SKM-1 (cell line): ENCODE measurements around the gene KCNT1.

ENCODE experiments used
- DNase-seq: peaks from one replicate; lab custom pipeline; 2025; ENCODE audit not compliant: unreplicated experiment; lab: John Stamatoyannopoulos, UW

The KCNT1 gene

GRCh38 chr9:135815830-135816650, 114.1 kb downstream of the KCNT1 start:
- no peak for DNase-seq

DNA sequence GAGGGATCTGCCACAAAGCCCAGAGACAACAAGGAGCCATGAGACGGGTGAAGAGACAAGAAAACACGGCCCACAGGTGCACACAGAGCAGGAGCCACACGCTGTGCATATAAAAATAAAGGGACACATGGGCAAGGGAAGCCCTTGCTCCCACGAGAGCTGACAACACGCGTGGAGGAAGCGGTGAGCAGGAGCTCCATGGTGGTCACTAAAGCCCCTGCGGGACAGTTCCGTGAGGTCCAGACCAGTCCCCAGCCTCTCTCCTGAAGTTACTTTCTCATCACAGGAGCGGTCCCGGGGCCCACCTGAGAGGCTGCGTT, 114.6 kb downstream of the KCNT1 start:
- no peak for DNase-seq

DNA sequence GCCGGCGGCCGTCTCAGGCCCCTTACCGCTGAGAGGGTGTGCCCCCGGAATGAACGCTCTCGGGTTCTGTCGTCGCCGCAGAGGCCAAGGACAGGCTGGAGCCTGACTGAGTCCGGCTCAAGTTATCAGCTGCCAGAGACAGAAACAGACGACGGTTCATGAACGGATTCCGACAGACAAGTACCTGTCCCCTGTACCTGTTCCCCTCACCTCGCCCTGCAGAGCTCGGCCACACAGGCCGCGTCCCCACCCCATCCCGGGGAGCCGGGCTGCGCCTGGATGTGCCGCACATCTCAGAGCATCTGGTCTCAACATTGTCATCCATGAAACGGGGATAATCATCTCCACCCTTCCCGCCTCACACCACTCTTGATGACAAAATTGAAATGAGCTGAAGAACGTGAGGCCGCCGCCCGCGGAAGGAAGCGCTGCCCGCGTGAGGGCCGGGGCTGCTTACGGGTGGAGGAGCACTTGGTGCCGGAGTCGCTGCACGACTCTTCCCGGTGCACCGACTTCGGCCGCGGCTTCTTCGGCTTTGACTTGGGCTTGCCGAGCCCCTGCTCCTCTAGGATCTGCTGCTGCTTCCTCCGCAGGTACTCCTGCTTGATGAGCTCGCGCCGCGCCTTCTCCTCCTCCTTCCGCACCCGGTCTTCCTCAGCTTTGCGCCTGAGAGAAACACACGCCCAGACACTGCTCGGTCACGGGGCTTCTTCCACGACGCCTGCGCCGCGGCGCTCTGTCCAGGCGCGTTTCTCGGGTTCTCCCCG, 116.1 kb downstream of the KCNT1 start:
- no peak for DNase-seq

DNA sequence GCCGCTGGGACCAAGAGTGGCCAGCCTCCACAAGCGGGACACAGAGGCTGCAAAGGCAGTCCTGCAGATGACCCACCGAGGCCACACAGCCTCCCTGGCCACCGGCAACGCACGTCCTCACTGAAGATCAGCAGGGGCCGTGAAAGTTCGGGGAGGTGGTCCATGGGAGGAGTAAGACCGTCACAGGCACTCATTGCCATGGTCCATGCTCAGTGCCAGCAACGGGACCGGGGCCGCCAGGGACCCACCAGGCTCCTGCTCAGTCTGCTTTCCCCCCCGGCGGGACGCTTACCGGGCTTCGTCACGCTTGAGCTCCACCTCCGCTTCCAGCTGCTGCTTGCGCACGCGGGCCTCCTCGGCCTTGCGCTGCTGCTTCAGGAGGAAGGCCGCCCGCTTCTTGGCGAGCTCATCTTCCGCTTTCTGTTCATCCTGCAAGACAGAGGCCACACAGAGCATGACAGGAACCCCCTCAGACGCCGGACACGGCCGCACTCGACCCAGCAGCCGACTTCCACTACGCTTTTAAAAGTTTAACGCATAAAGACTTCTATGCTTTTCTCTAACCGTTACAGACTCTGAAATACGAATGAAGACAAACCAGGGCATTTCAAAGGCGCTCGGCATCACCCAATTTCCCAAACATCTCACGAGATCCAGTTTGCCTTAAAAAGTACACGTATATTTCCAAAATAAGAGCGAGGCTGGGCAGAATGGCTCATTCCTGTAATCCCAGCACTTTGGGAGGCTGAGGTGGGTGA, 116.9 kb downstream of the KCNT1 start:
- DNase-seq: no peak

DNA sequence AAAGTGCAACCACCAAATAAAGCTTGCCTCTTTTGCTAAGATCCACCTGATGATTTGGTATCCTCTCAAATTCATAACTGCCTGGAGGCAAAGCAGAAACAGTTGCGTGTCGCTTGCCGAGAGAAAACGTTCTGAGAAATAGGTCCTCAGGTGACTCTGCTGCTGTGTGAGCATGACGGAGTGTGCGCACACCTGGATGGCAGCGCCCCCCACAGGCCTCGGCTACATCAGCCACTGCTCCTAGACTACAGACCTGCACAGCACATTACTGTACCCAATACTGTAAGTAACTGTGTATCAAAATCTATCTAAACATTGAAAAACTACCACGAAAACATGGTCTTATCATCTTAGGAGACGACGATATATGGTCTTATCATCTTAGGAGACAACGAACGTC, 117.9 kb downstream of the KCNT1 start:
- no peak for DNase-seq

DNA sequence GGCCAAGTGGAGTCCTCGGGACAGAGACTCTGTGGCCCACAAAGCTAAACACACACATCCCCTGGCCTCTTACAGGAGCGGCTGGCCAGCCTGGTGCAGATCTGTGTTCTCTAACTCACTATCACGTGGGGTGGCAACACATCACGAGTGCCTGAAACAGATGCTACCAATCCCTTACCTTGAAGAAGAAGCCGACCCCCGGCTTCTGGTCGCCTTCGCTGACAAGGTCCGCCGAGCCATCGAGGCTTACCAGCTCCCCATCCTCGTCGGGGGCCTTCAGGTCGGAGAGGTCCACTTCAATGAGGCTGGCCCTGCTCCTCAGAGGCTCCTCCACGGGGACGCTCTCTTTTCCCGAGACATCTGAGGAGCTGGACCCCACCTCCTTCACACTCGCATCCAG, 118.7 kb downstream of the KCNT1 start:
- no peak for DNase-seq

DNA sequence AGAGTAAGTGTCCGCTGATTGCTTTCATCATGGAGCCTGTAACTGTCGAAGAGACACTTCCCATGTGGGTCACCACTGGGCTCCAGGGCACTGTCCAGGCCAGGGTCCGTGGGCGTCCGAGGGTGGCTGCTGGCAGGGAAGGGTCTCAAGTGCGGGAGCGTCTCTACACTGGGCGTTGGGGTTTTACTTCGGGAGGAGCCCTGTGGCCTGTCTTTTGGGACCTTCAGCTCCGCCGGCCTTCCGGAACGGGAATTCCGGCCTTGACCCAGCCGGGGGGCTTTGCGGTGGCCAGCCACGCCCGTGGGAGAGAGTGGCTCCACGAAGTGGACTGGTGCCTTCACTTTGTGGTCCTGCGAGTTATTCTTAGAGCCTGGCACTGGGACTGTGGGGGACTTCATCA, 119.1 kb downstream of the KCNT1 start:
- no peak for DNase-seq

- DNase-seq: no peak
Measured at GRCh38 chr9:135821733-135822373, 119.9 kb downstream of the KCNT1 start.

GRCh38 chr9:135822374-135822755, 120.4 kb downstream of the KCNT1 start:
- DNase-seq: no peak

- no peak for DNase-seq
Measured at GRCh38 chr9:135823036-135823435, 121.1 kb downstream of the KCNT1 start.

DNA sequence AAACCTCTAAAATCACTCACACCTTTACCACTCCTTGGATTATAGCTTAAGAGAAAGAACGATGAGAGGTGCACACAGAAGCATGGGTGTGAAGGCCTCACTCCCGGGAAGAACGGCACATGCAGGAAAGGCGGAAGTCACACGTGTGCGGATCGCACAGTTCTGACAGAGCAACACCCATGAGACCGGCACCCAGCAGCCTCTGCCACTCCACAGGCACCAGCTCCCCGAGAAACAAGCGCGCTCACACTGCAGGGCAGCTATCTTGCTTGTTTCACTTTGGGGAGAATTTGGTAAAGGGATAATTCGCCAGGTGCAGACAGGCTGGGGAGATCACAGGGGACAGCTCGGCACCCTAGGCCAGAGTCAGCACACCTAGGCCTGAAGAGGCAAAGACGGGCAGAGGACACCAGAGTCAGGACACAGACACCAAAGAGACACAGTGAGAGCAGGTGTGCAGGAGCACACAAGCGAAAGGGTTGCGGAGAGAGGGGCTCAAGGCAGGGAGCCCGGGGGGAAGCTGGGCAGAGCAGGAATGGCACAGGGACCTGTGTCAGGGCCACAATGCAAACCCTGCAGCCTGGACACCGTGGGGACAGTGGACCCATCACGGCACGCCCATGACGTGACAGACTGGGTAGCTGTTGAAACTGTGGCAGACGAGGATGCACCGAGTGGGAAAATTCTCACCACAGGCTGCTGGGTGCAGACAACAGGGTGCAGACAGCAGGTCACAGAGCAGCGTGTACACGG, 123.6 kb downstream of the KCNT1 start:
- DNase-seq: no peak

DNA sequence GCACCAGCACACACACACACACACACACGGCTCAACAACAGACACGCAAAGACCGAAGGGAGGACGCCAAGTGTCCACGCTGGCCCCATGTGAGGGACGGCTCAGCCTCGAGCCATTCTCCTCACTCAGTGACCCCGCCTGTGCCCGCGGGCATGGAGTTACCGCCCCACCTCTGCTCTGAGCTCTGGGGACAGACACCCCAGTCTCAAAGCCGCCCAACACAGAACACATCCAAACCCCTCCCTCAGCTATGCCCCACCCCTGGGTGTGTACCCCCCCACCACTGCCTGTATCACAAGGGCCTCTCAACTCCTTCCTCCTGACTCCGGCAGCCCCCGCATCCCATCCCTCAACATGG, 124.2 kb downstream of the KCNT1 start:
- no peak for DNase-seq

- no peak for DNase-seq
Measured at GRCh38 chr9:135827301-135827700, 125.3 kb downstream of the KCNT1 start.

GRCh38 chr9:135827866-135828580, 126.0 kb downstream of the KCNT1 start:
- DNase-seq: no peak

GRCh38 chr9:135828656-135829055, 126.7 kb downstream of the KCNT1 start:
- no peak for DNase-seq

DNA sequence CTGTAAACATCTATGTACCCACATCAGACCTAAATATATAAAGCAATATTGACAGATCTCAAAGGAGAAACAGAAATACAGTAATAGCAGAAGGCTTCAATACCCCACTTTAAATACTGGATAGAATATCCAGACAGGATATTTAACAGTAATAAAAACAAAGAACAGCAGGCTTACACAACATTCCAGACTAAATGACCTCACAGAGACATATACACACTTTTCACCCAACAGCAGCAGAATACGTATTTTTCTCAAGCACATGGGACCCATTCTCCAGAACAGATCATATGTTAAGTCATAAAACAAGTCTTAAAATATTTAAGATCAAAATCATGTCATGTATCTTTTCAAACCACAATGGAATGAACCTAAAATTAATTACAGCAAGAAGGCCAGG, 128.5 kb downstream of the KCNT1 start:
- no peak for DNase-seq

DNA sequence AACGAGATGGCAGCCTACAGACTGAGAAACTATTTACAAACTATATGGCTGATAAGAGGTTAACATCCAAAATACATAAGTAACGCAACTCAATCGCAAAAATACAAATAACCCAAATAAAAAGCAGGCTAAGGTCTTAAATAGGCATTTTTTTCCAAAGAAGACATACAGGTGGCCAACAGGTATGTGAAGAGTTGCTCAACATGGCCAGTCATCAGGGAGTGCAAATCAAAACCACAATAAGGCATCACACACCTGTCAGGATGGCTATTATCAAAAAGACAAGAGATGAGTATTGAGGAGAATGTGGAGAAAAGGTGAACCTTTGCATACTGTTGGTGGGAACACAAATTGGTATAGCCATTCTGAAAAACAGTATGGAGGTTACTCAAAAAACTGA, 131.9 kb downstream of the KCNT1 start:
- DNase-seq: no peak

DNA sequence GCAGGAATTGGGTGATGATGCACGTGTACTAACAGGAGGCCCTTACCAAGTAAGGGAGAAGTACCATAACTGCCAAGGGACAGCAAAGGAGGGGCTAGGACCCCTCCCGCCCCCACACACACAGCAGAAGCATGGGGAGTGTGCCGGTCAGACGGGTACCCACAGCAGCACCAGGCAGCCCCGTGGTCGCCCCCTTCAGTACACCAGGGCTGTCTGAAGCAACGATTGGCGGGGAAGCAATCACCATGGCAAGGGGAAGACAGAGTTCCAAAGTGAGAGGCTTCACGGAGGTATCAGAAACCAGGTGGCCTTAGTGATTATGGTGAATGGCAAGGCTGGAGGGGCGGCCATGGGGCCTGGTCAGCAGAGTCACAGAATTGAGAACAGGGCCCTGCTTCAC, 133.1 kb downstream of the KCNT1 start:
- no peak for DNase-seq

GRCh38 chr9:135839516-135839915, 137.5 kb downstream of the KCNT1 start:
- no peak for DNase-seq

DNA sequence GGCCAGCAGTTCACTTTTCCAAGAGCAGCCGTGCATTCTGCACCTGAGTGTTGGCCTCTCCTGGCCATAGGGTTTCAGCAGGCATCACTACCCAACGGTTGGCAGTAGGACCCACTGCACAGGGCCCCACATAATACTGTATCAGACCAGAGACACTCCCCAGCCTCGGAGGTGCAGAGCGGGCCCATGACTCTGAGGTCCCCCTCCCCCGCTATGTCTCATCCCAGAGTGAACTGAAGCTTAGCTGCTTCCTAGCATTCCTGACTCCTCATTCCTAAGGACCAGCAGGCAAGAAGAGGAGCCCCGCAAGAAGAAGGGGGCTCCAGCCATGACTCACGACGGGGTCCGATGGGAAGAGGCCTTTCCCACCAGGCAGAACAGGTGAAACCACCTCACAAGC, 138.1 kb downstream of the KCNT1 start:
- no peak for DNase-seq
